Smooth muscle cell of the pulmonary artery (primary cell): ENCODE results near the gene PTDSS2. TPM values are rescaled to one million over a fixed set of nuclear protein-coding genes. Genes with fewer than 3 reads are reported as not detected.

Experiments
- total RNA-seq: library from RNA; depleted of rRNA; stranded (reverse); fragments of >200 nt; gene quantifications from 2 replicates; pipeline ENCODE4 v1.2.3, GENCODE V29; 2014

PTDSS2 gene
- 30.7 and 49.7 TPM in 2 replicates for total RNA-seq

GRCh38 chr11:449889-450808 is at the start of gene PTDSS2:
Gene PTDSS2, plus strand, starts transcription at chr11:450279. Its CDS starts 177 bp downstream, at chr11:450456.

DNA sequence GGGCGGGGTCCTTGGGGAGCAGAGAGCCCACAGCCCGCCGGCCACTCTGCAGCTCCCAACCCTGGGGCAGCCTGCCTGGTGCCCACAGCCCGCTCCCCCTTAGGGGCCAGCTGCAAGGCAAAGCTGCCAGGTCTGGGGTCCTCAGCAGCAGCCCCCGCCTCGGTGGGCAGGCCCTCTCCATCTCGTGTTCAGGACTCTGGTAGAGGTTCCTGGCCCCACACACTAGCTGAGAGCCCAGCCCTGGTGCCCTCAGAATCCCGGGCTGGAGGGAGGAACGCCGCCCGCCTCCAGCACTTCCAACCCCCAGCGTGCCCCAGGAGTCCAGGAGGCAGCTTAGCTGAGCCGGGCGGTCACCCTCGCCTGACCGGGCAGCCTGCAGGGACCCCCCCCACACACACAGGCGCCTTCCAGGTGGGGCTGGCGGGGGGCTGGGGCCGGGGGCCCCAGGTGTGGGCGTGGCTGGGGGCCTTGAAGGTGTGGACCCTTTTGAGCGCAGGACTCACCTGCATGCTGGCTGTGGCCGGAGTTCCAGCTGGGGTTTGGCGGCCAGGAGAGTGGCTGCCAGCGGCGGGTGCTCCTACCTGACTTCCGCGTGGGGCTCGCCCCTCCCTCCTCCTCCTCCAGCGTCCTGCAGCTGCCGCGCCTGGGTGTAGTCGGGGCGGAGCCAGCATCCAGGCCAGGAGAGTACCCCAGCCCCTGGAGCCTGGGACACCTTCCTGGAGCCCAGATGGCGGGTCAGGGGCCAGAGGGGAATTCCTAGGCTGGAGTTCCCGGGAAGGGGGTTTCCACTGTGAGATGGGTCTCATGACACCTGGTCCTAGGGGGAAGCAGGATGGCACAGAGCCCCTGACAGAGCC is 8.4 kb upstream of the PTDSS2 start, which contains the start of gene ANO9:
ANO9 (minus strand) TSS at position 594 of the 857 bp plus-strand sequence; CDS start at position 509, 85 bp downstream.

DNA sequence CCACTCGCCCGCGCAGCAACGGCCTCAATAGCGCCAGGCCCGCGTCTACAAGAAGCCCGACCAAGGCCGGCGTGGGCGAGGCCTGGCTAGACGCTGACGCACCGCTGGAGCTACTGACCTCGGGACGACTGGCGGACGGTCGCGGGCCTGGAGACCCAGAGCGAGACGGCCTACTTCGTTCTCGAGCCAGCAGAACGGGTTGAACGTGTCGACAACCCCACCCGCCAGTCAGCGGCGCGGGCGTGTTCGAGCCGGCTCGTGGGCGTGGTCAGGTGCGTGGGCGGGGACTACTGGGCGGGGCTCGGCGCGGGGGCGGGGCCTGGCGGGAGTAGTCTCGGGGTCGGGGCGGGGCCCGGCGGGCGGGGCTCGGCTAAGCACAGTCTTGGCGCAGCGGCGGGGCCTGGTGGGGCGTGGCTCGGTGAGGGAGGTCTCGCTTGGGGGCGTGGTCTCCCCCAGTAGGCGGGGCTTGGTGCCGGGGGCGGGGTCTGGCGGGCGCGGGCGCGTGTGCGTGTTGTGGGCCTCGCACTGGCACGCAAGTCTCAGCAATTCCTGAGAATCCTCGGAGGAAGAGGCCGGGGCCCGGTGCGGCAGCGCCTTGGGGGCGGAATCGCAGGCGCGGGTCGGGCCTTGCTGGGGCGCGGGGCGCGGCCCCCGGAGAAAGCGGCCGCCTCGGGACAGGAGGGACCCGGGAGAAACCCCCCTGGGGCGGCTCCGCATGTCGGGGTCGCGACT is 57.1 kb downstream of the PTDSS2 start, which contains the start of gene RNH1:
RNH1 (minus strand) TSS at position 248 of the 732 bp plus-strand sequence. CDS start 5,080 bp downstream, outside the sequence.

GRCh38 chr11:535519-536454 is 85.7 kb downstream of the PTDSS2 start, which contains the start of gene HRAS:
Gene HRAS, minus strand, starts transcription at chr11:535576.

GRCh38 chr11:536841-537621 is 87.0 kb downstream of the PTDSS2 start, which contains the start of gene LRRC56:
Gene LRRC56, plus strand, starts transcription at chr11:537527. Its CDS starts 3,158 bp downstream, at chr11:540685.

Other genes starting within 250 kb of the PTDSS2 start
- gene BET1L, start 242.9 kb upstream of the PTDSS2 start, total RNA-seq = 34.9 and 44.1 TPM in 2 replicates
- 194 and 250 TPM in 2 replicates for gene RIC8A, start 242.6 kb upstream of the PTDSS2 start, total RNA-seq
- gene SIRT3, start 213.9 kb upstream of the PTDSS2 start, total RNA-seq = 10.2 and 11.1 TPM in 2 replicates
- gene PSMD13, start 213.3 kb upstream of the PTDSS2 start, total RNA-seq = 79.2 and 90.0 TPM in 2 replicates
- gene NLRP6, start 171.9 kb upstream of the PTDSS2 start, total RNA-seq = not detected in 2 replicates
- gene PGGHG, start 161.2 kb upstream of the PTDSS2 start, total RNA-seq = 14.9 and 25.8 TPM in 2 replicates
- not detected in 2 replicates for gene IFITM5, start 150.8 kb upstream of the PTDSS2 start, total RNA-seq
- 148 and 188 TPM in 2 replicates for gene IFITM2, start 142.5 kb upstream of the PTDSS2 start, total RNA-seq
- 31.5 and 106 TPM in 2 replicates for gene IFITM1, start 136.2 kb upstream of the PTDSS2 start, total RNA-seq
- 135 and 137 TPM in 2 replicates for gene IFITM3, start 129.4 kb upstream of the PTDSS2 start, total RNA-seq
- gene B4GALNT4, start 80.8 kb upstream of the PTDSS2 start, total RNA-seq = 2.2 and 11.6 TPM in 2 replicates
- 0.56 and 0.65 TPM in 2 replicates for gene PKP3, start 56.1 kb upstream of the PTDSS2 start, total RNA-seq
- 11.1 and 14.8 TPM in 2 replicates for gene SIGIRR, start 35.3 kb upstream of the PTDSS2 start, total RNA-seq
- not detected in 2 replicates for gene ANO9, start 8.3 kb upstream of the PTDSS2 start, total RNA-seq
- gene RNH1, start 57.0 kb downstream of the PTDSS2 start, total RNA-seq = 279 and 507 TPM in 2 replicates
- gene HRAS, start 85.3 kb downstream of the PTDSS2 start, total RNA-seq = 46.1 and 53.3 TPM in 2 replicates
- 0.52 and 1.1 TPM in 2 replicates for gene LRRC56, start 87.2 kb downstream of the PTDSS2 start, total RNA-seq
- gene LMNTD2, start 110.5 kb downstream of the PTDSS2 start, total RNA-seq = 0.39 and 0.73 TPM in 2 replicates
- 4.3 and 13.4 TPM in 2 replicates for gene RASSF7, start 110.7 kb downstream of the PTDSS2 start, total RNA-seq
- 26.8 and 30.7 TPM in 2 replicates for gene PHRF1, start 126.2 kb downstream of the PTDSS2 start, total RNA-seq
- 6.1 and 8.4 TPM in 2 replicates for gene IRF7, start 165.7 kb downstream of the PTDSS2 start, total RNA-seq
- not detected in 2 replicates for gene CDHR5, start 174.7 kb downstream of the PTDSS2 start, total RNA-seq
- gene SCT, start 176.9 kb downstream of the PTDSS2 start, total RNA-seq = not detected in 2 replicates
- gene DRD4, start 187.0 kb downstream of the PTDSS2 start, total RNA-seq = 0.07 and 0.23 TPM in 2 replicates
- 33.0 and 50.5 TPM in 2 replicates for gene DEAF1, start 244.9 kb downstream of the PTDSS2 start, total RNA-seq
- gene TMEM80, start 245.5 kb downstream of the PTDSS2 start, total RNA-seq = 7.4 and 8.3 TPM in 2 replicates